ENCODE results near the gene BDH2. TPM values are rescaled to one million over a fixed set of nuclear protein-coding genes. Genes with fewer than 3 reads are reported as not detected.
A peak's percentile ranks its signal among the peaks of the same experiment; 100 is the strongest.

Gene BDH2
- total RNA-seq, 6 experiments from 2014 or later = 32.3 to 70.6 (median 47.2) TPM

- Histone ChIP-seq H3K36me3 (peaks cover 0 to 3% (median 0%) of the 10 kb centered on the region in 4 donors), H3K4me3 (no peak overlapping the region), H3K27me3 (no peaks in the 10 kb centered on the region), H3K27ac (peak overlapping the region in 2 of 3 donors; percentile 35 to 70), H3K9me3 (no peaks in the 10 kb centered on the region), H3K4me1 (peaks cover 0 to 23% (median 9%) of the 10 kb centered on the region in 4 donors)
- DNase-seq (no peak), ATAC-seq (peak; percentile 87 to 94 (median 89))
- 58% methylated on average over 2 of the region's 2 CpGs for WGBS (ENCODE audit: insufficient coverage, low coverage, low lambda C conversion rate, missing lambda C conversion rate)
- intact Hi-C loops (cut with DNase I) = no loop called here
- TF ChIP-seq CTCF (IDR thresholded peaks at IDR 0.05) = no peak
- TF ChIP-seq POLR2A (IDR thresholded peaks at IDR 0.05) = no peak
Measured at GRCh38 chr4:103060453-103061148, 39.0 kb downstream of the BDH2 start.

- H3K27ac ChIP-seq = peak overlapping the region in 1 of 3 donors; percentile 1
- peak; percentile 50 to 93 (median 80) for ATAC-seq
Measured at GRCh38 chr4:103054030-103054429, 45.6 kb downstream of the BDH2 start.

GRCh38 chr4:103052779-103053178, 46.9 kb downstream of the BDH2 start:
- ATAC-seq (no peak), DNase-seq (no peak)
- no peaks in the 10 kb centered on the region for H3K9me3 ChIP-seq
- H3K4me3 ChIP-seq = no peak overlapping the region
- H3K4me1 ChIP-seq = peaks cover 0 to 8% (median 0%) of the 10 kb centered on the region in 4 donors
- no peak for TF ChIP-seq CTCF (IDR thresholded peaks at IDR 0.05)
- TF ChIP-seq POLR2A (IDR thresholded peaks at IDR 0.05) = no peak
- intact Hi-C loops (cut with DNase I) = no loop called here
- H3K36me3 ChIP-seq = peaks cover 0 to 19% (median 4%) of the 10 kb centered on the region in 4 donors
- H3K27ac ChIP-seq = no peak overlapping the region
- WGBS (ENCODE audit: insufficient coverage, low coverage, low lambda C conversion rate, missing lambda C conversion rate) = 100% methylated on average over 3 of the region's 3 CpGs
- no peaks in the 10 kb centered on the region for H3K27me3 ChIP-seq

More at GRCh38 chr4:103054030-103054429, 45.6 kb downstream of the BDH2 start:
- DNase-seq = peak in 2 of 3 donors; percentile 32 to 58
- intact Hi-C loops (cut with DNase I) = no loop called here
- Histone ChIP-seq H3K4me1 (peaks cover 0 to 13% (median under 1%) of the 10 kb centered on the region in 4 donors), H3K36me3 (peaks cover 0 to 10% (median 4%) of the 10 kb centered on the region in 4 donors), H3K9me3 (no peaks in the 10 kb centered on the region), H3K27me3 (no peaks in the 10 kb centered on the region), H3K4me3 (no peak overlapping the region)
- 61% methylated on average over 3 of the region's 3 CpGs for WGBS (ENCODE audit: insufficient coverage, low coverage, low lambda C conversion rate, missing lambda C conversion rate)
- no peak for TF ChIP-seq POLR2A (IDR thresholded peaks at IDR 0.05)
- TF ChIP-seq CTCF (IDR thresholded peaks at IDR 0.05) = no peak

- no peaks in the 10 kb centered on the region for H3K9me3 ChIP-seq
- no peak for ATAC-seq
- intact Hi-C loops (cut with DNase I) = no loop called here
- H3K27me3 ChIP-seq = no peaks in the 10 kb centered on the region
- peaks cover 0 to 19% (median 4%) of the 10 kb centered on the region in 4 donors for H3K36me3 ChIP-seq
- 100% methylated on average over 3 of the region's 3 CpGs for WGBS (ENCODE audit: insufficient coverage, low coverage, low lambda C conversion rate, missing lambda C conversion rate)
- TF ChIP-seq CTCF (IDR thresholded peaks at IDR 0.05) (no peak), POLR2A (IDR thresholded peaks at IDR 0.05) (no peak)
- H3K4me3 ChIP-seq = no peak overlapping the region
- no peak for DNase-seq
- H3K27ac ChIP-seq = no peak overlapping the region
- H3K4me1 ChIP-seq = peaks cover 0 to 8% (median 0%) of the 10 kb centered on the region in 4 donors
Measured at GRCh38 chr4:103052145-103052544, 47.5 kb downstream of the BDH2 start.
